ENCODE measurements around the gene CACNG4.

The CACNG4 gene

DNA sequence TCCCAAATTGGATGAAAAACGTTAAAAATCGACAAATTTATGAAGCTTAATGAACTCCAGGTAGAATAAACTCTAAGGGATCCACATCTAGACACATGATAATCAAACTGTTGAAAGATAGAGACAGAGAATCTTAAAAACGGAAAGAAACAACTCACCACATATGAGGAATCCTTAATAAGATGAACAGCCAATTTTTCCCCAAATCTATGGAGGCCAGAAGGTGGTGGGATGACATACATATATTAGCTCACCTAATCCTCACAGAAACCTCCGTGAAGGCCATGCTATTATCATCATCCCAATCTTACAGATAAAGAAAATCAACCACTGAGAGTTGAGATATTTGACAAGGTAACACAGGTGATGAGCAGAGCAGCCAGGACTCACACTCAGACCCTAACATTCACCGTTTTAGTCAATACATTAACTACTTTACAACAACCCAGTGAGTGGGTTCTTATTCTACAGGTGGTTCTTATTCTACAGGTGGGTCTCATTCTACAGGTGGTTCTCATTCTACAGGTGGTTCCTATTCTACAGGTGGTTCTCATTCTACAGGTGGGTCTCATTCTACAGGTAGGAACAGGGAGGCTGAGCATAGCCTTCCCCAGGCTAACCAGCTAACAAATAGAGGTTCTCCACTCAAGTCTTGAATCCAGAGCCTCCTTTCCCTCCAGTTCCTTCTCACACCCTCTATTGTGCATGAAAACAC lies 84.7 kb downstream of the CACNG4 start:
- peaks cover 12% of the 10 kb centered on the region for H3K9me3 ChIP-seq (ENCODE audit: control insufficient read depth, insufficient read depth, low read length)
- H3K9me2 ChIP-seq (replicated peaks; ENCODE audit: control insufficient read depth, low read length): no peaks in the 10 kb centered on the region
- no peaks in the 10 kb centered on the region for H3K4me1 ChIP-seq (ENCODE audit: control insufficient read depth, low read length)
- no peak overlapping the region for H3K4me3 ChIP-seq (ENCODE audit: low read length)
- H3F3A ChIP-seq (ENCODE audit: control insufficient read depth, insufficient read depth): no peaks in the 10 kb centered on the region
- no peaks in the 10 kb centered on the region for H3K79me2 ChIP-seq (ENCODE audit: control insufficient read depth, low read length)
- no peaks in the 10 kb centered on the region for H3K36me3 ChIP-seq (ENCODE audit: control insufficient read depth, low read length)
- TF ChIP-seq, protein P1, sequence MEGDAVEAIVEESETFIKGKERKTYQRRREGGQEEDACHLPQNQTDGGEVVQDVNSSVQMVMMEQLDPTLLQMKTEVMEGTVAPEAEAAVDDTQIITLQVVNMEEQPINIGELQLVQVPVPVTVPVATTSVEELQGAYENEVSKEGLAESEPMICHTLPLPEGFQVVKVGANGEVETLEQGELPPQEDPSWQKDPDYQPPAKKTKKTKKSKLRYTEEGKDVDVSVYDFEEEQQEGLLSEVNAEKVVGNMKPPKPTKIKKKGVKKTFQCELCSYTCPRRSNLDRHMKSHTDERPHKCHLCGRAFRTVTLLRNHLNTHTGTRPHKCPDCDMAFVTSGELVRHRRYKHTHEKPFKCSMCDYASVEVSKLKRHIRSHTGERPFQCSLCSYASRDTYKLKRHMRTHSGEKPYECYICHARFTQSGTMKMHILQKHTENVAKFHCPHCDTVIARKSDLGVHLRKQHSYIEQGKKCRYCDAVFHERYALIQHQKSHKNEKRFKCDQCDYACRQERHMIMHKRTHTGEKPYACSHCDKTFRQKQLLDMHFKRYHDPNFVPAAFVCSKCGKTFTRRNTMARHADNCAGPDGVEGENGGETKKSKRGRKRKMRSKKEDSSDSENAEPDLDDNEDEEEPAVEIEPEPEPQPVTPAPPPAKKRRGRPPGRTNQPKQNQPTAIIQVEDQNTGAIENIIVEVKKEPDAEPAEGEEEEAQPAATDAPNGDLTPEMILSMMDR (IDR thresholded peaks at IDR 0.05; ENCODE audit: low read depth, low read length, poor library complexity, severe bottlenecking): no peak
- no peak for TF ChIP-seq EZH2phosphoT487 (IDR thresholded peaks at IDR 0.05; ENCODE audit: borderline replicate concordance, low read length)
- no peak overlapping the region for H3K4me2 ChIP-seq (ENCODE audit: low read length)
- no peaks in the 10 kb centered on the region for H4K20me1 ChIP-seq (ENCODE audit: control insufficient read depth, insufficient read depth, low read depth, low read length)
- no peak overlapping the region for H3K27ac ChIP-seq (ENCODE audit: low read depth, low read length)
- H3K27me3 ChIP-seq (ENCODE audit: control insufficient read depth, low read length): no peaks in the 10 kb centered on the region

DNA sequence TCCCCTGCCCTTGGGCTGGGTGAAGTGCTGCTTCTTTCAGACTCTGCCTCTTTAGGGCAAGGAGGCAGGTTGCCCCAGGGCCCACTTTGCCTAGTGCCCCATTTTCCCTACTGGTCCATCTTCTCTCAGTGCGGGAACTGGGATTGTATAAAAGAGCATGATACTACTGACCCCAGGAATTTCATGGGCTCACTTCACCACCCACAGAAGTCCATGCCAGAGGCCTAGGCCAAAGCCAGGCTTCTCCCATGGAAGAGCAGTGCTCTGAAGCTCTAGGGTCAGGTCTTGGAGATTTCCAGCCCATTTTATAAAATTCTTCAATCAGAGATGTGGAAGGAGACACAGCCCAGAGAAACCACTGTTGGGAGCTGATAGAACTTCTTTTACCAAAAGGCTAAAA lies 85.6 kb downstream of the CACNG4 start:
- Histone ChIP-seq H3K9me3 (ENCODE audit: control insufficient read depth, insufficient read depth, low read length) (peaks cover 12% of the 10 kb centered on the region), H3K4me3 (ENCODE audit: low read length) (no peak overlapping the region), H3K4me2 (ENCODE audit: low read length) (no peak overlapping the region), H3K79me2 (ENCODE audit: control insufficient read depth, low read length) (no peaks in the 10 kb centered on the region), H4K20me1 (ENCODE audit: control insufficient read depth, insufficient read depth, low read depth, low read length) (no peaks in the 10 kb centered on the region), H3K27me3 (ENCODE audit: control insufficient read depth, low read length) (no peaks in the 10 kb centered on the region), H3K9me2 (replicated peaks; ENCODE audit: control insufficient read depth, low read length) (no peaks in the 10 kb centered on the region), H3K4me1 (ENCODE audit: control insufficient read depth, low read length) (no peaks in the 10 kb centered on the region), H3F3A (ENCODE audit: control insufficient read depth, insufficient read depth) (no peaks in the 10 kb centered on the region), H3K36me3 (ENCODE audit: control insufficient read depth, low read length) (no peaks in the 10 kb centered on the region), H3K27ac (ENCODE audit: low read depth, low read length) (no peak overlapping the region)
- no peak for TF ChIP-seq EZH2phosphoT487 (IDR thresholded peaks at IDR 0.05; ENCODE audit: borderline replicate concordance, low read length)
- TF ChIP-seq, protein P1 (IDR thresholded peaks at IDR 0.05; ENCODE audit: low read depth, low read length, poor library complexity, severe bottlenecking): no peak

DNA sequence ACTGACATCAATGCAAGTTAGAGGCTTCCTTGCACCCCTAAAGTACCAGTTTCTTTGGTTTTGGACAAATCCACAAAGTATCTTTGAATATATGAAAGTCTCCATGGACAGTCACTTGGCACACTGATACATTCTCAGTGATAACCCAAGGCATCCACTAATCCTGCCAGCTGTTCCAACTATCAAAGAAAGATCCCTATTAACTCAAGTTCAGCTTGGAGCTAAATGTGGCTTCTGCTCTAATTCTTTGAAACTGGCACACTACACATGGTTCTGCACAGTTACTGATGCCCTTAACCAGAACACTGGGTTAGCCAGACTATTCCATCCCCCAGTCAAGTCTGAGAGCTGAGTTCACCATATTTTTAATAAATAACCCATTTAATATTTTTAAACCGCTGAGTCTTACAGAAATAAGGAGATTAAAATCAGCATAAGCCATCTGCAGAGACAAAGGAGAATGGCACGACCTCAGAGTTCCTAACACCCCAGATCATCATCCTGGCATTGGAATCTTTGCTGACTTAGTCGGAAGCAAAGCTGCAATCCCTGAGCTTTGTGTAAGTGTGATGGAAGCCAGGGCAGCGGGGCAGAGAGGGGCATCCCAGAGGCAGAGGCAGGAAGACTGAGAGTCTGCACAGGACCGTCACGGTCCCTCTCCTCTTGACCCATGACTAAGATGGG lies 86.1 kb downstream of the CACNG4 start:
- H3K4me3 ChIP-seq (ENCODE audit: low read length): no peak overlapping the region
- no peaks in the 10 kb centered on the region for H3K9me2 ChIP-seq (replicated peaks; ENCODE audit: control insufficient read depth, low read length)
- no peaks in the 10 kb centered on the region for H3K79me2 ChIP-seq (ENCODE audit: control insufficient read depth, low read length)
- no peaks in the 10 kb centered on the region for H3F3A ChIP-seq (ENCODE audit: control insufficient read depth, insufficient read depth)
- no peak overlapping the region for H3K27ac ChIP-seq (ENCODE audit: low read depth, low read length)
- no peak for TF ChIP-seq EZH2phosphoT487 (IDR thresholded peaks at IDR 0.05; ENCODE audit: borderline replicate concordance, low read length)
- TF ChIP-seq, protein P1 (IDR thresholded peaks at IDR 0.05; ENCODE audit: low read depth, low read length, poor library complexity, severe bottlenecking): no peak
- H3K36me3 ChIP-seq (ENCODE audit: control insufficient read depth, low read length): no peaks in the 10 kb centered on the region
- H3K9me3 ChIP-seq (ENCODE audit: control insufficient read depth, insufficient read depth, low read length): peaks cover 12% of the 10 kb centered on the region
- H3K4me2 ChIP-seq (ENCODE audit: low read length): no peak overlapping the region
- H3K27me3 ChIP-seq (ENCODE audit: control insufficient read depth, low read length): no peaks in the 10 kb centered on the region
- no peaks in the 10 kb centered on the region for H4K20me1 ChIP-seq (ENCODE audit: control insufficient read depth, insufficient read depth, low read depth, low read length)
- H3K4me1 ChIP-seq (ENCODE audit: control insufficient read depth, low read length): no peaks in the 10 kb centered on the region
